ENCODE results near the gene FNIP2. TPM values are rescaled to one million over a fixed set of nuclear protein-coding genes. Genes with fewer than 3 reads are reported as not detected.

The FNIP2 gene
- total RNA-seq, 3 donors from 2014 or later (not counting 1 experiment from before 2014, with no cell fraction given), result 19.4 to 22.6 (median 21.8) TPM

GRCh38 chr4:158775091-158775651 lies 6.3 kb downstream of the FNIP2 start:
- Mint-ChIP-seq H3K36me3 (no peaks in the 10 kb centered on the region), H3K4me3 (no peak overlapping the region), H3K4me1 (peaks cover 33 to 40% of the 10 kb centered on the region in 2 donors), H3K9me3 (no peaks in the 10 kb centered on the region), H3K27me3 (ENCODE audit: low read depth in 2 of 2) (no peaks in the 10 kb centered on the region), H3K27ac (no peak overlapping the region)
- DNase-seq (no peak), ATAC-seq (no peak)
- Histone ChIP-seq H3K9me3 (ENCODE audit: control insufficient read depth, insufficient read depth, low read length) (no peaks in the 10 kb centered on the region), H3K4me1 (ENCODE audit: control insufficient read depth, insufficient read depth, low read length) (peaks cover 3% of the 10 kb centered on the region), H3K36me3 (ENCODE audit: control insufficient read depth, insufficient read depth, low read length) (no peaks in the 10 kb centered on the region), H3K27ac (ENCODE audit: low read length) (no peak overlapping the region), H3K4me3 (ENCODE audit: low read length) (no peak overlapping the region), H3K27me3 (ENCODE audit: control insufficient read depth, insufficient read depth, low read length) (no peaks in the 10 kb centered on the region)
- TF ChIP-seq, protein P1, sequence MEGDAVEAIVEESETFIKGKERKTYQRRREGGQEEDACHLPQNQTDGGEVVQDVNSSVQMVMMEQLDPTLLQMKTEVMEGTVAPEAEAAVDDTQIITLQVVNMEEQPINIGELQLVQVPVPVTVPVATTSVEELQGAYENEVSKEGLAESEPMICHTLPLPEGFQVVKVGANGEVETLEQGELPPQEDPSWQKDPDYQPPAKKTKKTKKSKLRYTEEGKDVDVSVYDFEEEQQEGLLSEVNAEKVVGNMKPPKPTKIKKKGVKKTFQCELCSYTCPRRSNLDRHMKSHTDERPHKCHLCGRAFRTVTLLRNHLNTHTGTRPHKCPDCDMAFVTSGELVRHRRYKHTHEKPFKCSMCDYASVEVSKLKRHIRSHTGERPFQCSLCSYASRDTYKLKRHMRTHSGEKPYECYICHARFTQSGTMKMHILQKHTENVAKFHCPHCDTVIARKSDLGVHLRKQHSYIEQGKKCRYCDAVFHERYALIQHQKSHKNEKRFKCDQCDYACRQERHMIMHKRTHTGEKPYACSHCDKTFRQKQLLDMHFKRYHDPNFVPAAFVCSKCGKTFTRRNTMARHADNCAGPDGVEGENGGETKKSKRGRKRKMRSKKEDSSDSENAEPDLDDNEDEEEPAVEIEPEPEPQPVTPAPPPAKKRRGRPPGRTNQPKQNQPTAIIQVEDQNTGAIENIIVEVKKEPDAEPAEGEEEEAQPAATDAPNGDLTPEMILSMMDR (IDR thresholded peaks at IDR 0.05), result no peak
- 76% methylated on average over 1 of the region's 1 CpG for WGBS (ENCODE audit: insufficient coverage)
- intact Hi-C loops (cut with micrococcal nuclease), result no loop called here

- H3K36me3 ChIP-seq (ENCODE audit: control insufficient read depth, insufficient read depth, low read length), result no peaks in the 10 kb centered on the region
- H3K27ac ChIP-seq (ENCODE audit: low read length), result no peak overlapping the region
- H3K36me3 Mint-ChIP-seq, result no peaks in the 10 kb centered on the region
- intact Hi-C loops (cut with micrococcal nuclease), result no loop called here
- DNase-seq (no peak), ATAC-seq (no peak)
- H3K9me3 Mint-ChIP-seq, result no peaks in the 10 kb centered on the region
- no CpG with 5 or more reads among the region's 1 CpG for WGBS (ENCODE audit: insufficient coverage)
- peaks cover 3% of the 10 kb centered on the region for H3K4me1 ChIP-seq (ENCODE audit: control insufficient read depth, insufficient read depth, low read length)
- no peaks in the 10 kb centered on the region for H3K27me3 ChIP-seq (ENCODE audit: control insufficient read depth, insufficient read depth, low read length)
- no peaks in the 10 kb centered on the region for H3K27me3 Mint-ChIP-seq (ENCODE audit: low read depth in 2 of 2)
- no peak overlapping the region for H3K4me3 ChIP-seq (ENCODE audit: low read length)
- TF ChIP-seq, protein P1 (IDR thresholded peaks at IDR 0.05), result no peak
- H3K4me3 Mint-ChIP-seq, result no peak overlapping the region
- H3K4me1 Mint-ChIP-seq, result peaks cover 23 to 31% of the 10 kb centered on the region in 2 donors
- H3K27ac Mint-ChIP-seq, result no peak overlapping the region
- H3K9me3 ChIP-seq (ENCODE audit: control insufficient read depth, insufficient read depth, low read length), result no peaks in the 10 kb centered on the region
These were observed 7.3 kb downstream of the FNIP2 start for GRCh38 chr4:158776106-158776505.

GRCh38 chr4:158777423-158778155 lies 8.8 kb downstream of the FNIP2 start:
- peak; percentile 21 to 32 (median 24) for ATAC-seq
- Mint-ChIP-seq H3K27ac (peak overlapping the region; percentile 63 to 87), H3K4me1 (peaks cover 25 to 27% of the 10 kb centered on the region in 2 donors), H3K27me3 (ENCODE audit: low read depth in 2 of 2) (no peaks in the 10 kb centered on the region), H3K9me3 (no peaks in the 10 kb centered on the region), H3K4me3 (peak overlapping the region; percentile 82), H3K36me3 (no peaks in the 10 kb centered on the region)
- Histone ChIP-seq H3K27me3 (ENCODE audit: control insufficient read depth, insufficient read depth, low read length) (no peaks in the 10 kb centered on the region), H3K9me3 (ENCODE audit: control insufficient read depth, insufficient read depth, low read length) (no peaks in the 10 kb centered on the region), H3K36me3 (ENCODE audit: control insufficient read depth, insufficient read depth, low read length) (no peaks in the 10 kb centered on the region), H3K4me1 (ENCODE audit: control insufficient read depth, insufficient read depth, low read length) (peaks cover 3% of the 10 kb centered on the region), H3K4me3 (ENCODE audit: low read length) (no peak overlapping the region), H3K27ac (ENCODE audit: low read length) (peak overlapping the region; percentile 26)
- DNase-seq, result no peak
- intact Hi-C loops (cut with micrococcal nuclease), result loop anchor here (1.0 kb wide), 1 partner anchor 73 kb away; no protein-coding TSS in a partner anchor
- WGBS (ENCODE audit: insufficient coverage), result 93% methylated on average over 6 of the region's 6 CpGs
- TF ChIP-seq, protein P1 (IDR thresholded peaks at IDR 0.05), result no peak

Measured in natural killer cell (primary cell).